GM19372 (cell line): ENCODE data around the gene FBXO10.
"Not testable (repeated sequence)": the region's sequence is repeated elsewhere in the genome, so short reads cannot be mapped to it uniquely, and the experiment has no call there.

Experiments
- ATAC-seq: cut with Tn5 transposase; IDR thresholded peaks from one replicate; pipeline ENCODE4 v1.9.1; 2021; ENCODE audit warnings: mild to moderate bottlenecking, low read depth, moderate library complexity; ENCODE audit not compliant: unreplicated experiment

FBXO10 gene

DNA sequence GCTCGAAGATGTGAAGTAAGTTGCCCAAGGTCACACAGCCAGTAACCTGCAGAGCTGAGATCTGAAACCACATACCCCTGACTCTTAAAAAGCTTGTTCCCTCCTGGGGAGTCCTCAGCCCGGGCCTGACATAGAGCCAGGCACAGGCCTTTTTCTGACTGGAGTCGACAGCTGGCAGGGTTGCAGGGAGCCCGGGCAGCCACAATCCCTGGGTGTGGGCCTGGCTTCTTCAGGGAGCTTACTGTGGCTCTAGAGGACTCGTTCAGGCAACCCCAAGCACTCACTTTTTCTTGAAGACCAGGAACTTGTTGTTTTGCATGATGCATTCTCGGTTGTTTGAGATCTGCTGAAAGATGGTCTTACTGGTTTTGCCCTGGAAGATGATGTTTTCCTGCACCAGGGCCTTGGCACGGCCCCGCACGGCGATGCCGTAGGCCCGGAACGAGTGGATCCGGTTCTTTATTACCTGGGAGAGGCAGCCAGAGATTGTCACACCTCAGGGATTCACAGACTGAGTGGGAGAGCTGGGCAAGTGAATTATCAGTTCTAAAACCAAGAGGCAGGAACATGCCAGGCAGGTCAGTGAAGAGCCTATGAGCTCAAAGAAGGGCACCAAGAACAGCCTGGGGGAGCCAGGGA lies 60.4 kb downstream of the FBXO10 start:
- no peak for ATAC-seq

DNA sequence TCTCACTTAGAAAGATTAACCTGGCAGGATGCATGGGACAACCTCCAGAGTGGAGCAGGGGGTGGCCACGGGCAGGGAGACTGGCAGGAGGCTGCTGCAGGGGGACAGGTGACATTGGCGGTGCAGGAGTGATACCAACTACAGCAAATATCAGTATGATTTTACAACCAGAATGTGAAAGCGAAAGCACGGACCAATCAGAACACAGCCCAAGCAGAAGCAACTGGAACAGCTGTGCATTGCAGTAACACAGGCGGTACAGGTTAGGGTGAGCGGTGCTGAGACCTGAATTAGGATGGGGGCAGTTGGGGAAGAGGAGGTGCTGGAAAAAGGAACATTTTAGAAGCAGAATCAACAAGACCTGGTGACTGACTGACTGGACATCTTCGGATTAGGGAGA lies 61.2 kb downstream of the FBXO10 start:
- ATAC-seq: no peak

DNA sequence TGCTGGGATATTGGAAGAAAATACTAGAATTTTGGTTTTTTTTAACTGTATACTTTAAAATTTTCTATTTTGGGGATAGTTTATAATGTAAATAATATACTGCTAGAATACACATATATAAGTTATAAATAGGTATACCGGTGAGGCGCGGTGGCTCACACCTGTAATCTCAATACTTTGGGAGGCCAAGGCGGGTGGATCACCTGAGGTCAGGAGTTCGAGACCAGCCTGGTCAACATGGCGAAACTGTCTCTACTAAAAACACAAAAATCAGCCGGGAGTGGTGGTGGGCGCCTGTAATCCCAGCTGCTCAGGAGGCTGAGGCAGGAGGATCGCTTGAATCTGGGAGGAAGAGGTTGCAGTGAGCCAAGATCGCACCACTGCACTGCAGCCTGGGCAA lies 61.8 kb downstream of the FBXO10 start:
- not testable (repeated sequence) for ATAC-seq

DNA sequence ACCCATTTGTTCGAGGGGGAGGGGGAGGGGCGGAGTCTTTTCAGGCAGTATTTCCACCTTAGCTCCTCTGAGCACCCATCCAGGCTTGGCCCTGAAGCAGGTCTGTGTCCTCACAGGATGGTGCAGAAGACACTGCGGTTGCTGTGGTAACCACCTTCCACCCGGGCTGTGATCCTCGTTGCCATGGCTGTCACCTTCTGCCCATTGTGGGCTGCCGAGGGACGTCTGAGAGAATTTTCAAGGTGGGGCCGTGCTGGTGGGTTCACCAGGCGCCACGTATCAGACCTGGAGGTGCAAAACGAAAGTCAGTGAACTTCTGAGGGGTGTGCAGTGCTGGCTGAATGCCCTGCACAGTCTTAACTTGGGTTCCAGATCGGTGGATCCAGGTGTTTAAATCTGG lies 63.7 kb downstream of the FBXO10 start:
- no peak for ATAC-seq

DNA sequence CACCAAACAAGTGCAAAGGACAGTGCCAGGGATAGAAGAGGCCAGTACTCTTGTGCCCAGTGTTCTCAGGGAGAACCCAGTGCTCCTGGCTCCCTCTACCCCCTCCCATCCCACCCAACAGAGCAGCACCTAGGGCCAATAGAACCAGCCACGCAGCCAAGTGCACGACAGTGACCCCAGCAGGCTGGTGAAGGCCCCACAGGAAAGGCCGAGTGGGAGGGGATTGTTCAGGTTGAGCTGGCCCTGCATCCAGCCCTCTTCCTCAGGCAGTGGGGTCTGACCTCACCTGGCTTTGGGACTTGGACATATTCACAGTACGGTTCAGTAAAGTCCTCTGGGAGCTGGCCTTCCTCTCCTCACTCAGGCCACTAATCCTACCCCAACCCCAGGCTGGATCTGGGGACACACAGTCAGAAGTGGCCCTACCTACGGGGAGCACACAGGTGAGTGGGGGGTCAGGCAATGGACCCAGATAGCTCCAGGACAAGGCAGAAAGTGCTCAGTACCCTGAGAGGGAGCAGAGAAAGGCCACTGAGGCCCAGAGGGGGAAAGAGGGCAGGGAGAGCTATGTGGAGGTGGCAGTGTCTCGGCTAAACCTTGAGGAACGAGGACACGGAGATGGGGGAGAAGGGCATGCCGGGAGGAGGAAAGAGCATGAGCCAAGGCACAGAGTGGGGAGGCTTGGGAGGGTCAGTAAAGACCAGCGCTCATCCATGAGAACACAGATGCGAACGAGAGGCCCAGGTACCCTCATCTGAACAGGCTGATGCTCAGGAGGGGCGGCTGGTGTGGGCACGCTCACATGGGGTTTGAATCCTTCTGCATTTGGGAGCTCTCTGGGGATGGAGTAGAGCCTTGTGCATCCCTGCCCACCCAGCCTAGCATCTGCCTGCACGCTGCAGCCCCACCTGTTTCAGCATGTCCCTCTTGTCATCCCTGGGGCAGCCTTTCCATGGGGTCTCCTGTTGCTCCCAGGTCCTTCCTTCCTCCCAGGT lies 64.9 kb downstream of the FBXO10 start:
- ATAC-seq: no peak

DNA sequence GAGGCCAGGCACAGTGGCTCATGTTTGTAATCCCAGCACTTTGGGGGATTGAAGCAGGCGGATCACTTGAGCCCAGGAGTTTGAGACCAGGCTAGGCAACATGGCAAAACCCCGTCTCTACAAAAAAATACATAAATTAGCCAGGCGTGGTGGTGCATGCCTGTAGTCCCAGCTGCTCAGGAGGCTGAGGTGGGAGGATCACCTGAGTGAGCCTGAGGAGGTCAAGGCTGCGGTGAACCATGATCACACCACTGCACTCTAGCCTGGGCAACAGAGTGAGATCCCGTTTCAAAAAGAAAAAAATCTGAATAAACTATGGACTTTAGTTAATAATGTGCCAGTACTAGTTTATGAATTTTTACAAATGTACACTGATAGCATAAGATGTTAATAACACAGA lies 66.1 kb downstream of the FBXO10 start:
- not testable (repeated sequence) for ATAC-seq

DNA sequence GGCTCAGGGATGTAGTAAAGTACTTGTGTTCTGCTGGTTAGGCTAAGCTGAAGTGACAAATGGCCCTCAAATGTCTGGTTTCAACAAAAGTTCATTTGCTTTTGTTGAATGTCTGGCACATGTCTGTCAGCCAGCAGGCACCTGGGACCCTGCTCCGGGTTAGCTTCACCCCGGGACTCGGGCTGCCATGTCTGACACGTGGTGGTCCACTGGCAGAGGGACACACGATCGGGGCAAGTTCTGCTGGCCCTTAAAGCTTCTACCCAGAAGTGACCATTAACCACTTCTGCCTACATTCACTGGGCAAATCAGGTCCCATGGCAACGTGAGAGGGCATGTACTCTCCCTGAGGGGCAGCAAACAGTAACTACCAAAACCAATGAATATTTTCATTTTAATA lies 66.6 kb downstream of the FBXO10 start:
- no peak for ATAC-seq

DNA sequence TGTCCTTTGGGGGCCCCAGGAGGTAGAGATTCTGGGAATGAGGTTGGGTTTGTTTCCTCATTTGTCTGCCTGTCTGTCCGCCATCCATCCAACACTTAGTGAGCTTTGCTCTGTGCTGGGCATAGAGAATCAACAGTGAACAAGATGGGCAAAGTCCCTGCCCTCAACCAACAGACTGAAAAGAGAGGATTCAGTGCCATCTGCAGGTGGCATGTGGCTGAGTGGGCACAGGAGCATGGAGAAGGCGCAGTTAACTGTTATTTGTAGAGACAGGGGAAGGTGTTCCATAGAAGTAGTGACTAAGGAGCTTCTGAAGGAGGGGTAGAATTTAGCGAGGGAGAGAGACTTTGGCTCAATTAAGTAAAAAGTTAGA lies 67.4 kb downstream of the FBXO10 start:
- ATAC-seq: no peak

DNA sequence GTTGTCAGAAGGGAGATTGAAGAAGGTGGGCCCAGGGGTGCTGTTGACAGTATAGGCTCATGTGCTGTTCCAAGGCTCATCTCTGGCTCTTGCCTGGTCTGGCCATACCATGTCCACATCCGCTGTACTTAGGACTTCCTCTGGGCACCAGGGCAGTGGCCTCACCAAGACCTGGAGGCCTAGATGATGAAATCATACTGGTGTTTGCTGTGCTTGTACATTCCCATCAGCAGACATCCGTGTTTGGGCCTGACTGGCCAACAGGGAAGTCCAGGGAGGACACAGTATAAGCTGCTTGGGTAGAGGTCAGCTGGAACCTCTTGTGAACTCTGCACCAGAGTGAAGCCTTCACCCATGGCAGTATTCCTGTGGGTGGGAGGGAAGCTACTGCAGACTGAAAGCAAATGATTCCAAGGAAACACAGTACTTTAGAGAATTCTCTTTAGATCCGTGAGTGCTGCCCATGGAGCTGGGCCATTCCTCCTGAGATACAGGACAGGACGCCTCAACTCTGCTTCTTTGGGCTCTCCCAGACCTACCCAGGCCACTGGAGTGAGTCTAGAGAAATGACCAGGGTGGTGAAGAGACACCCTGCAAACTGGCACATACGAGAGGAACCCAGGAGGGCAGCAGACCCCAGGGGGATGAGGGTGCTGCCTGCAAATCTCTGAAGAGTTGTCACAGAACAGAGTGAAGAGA lies 67.9 kb downstream of the FBXO10 start:
- ATAC-seq: no peak

DNA sequence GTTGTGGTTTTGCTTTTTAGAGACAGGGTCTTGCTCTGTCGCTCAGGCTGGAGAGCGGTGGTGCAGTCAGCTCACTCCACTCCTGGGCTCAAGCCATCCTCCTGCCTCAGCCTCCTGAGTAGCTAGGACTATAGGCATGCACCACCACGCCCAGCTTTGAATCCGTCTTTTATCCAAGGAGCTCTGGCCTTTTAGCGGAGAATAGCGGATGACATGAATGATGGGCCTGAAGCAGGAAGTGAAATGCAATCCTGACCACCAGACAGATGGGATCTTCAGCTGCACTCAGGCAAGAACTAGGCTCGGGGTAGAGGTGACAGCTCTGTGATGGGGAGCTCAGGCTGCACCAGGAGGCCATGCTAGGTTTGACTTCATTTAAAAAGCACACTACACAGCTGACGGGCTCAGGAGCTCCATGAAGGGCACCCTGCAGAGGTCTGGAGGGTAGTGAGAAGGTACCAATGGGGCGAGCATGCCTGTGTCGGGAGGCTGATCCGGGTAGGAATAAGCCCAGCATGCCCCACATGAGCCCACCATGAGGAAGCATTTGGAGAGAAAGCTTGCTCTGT lies 68.5 kb downstream of the FBXO10 start:
- ATAC-seq: no peak

DNA sequence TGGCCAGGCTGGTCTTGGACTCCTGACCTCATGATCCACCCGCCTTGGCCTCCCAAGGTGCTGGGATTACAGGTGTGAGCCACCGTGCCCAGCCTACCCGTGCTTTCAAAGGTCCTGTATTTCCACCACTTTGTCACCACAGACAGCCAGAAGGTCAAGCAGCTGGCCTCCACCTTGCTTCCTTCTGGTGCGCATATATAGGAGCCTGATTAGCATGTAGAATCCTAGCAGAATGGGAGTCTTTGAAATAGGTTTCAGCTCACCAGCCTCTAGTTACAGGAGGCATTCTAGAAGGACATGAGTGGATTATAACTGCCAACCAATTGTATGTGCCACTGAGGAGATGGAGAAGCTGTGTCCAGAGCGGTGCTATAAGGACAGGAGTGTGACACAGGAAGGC lies 71.6 kb downstream of the FBXO10 start:
- ATAC-seq: no peak

DNA sequence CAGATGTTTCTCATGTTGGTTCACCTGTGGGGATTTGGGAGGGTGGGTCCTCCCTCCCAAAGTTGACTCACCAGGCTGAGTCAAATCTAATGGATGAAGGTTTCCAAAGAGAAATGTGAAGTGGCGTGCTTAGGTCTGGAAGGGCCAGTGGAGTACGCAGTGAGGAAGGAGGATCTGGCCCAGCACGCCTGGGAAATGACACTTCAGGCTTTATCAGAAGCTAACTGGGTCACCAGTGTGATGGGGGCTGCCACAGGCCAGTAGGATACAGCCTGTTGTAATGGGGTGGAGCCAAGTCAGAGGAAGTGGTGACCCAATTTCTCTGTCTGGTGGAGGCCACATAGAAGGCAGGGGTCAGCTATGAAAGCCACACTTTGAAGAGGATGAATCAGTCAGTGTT lies 72.4 kb downstream of the FBXO10 start:
- no peak for ATAC-seq

DNA sequence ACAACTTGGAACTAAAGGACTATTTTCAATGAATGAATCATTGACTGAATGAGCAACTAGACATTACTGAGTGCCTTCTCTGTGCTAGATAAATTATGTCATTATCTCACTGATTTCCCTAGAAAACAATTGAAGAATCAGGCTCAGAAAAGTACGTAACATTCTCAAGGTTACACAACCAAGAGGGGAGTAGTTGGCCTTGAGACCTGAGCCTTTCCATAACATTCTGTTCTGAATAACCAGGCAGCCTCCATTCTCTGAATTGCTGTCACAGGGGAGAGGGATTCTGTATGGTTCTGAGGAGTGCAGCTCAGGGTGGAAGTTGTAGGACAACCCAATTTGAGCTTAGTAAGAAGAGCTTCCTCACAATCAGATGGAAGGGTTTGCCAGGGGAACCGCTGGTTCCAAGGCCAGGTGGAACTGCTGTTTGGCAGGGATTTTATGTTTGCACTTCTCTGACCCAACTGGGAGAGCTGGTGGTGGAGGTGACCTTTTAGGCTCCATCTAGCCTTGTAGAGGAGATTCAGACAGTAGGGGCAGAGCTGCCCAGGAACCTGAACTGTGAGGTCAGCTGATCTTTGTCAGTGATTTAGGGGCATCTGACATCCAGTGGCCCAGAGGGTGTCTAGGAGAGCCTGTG lies 74.1 kb downstream of the FBXO10 start:
- ATAC-seq: no peak

DNA sequence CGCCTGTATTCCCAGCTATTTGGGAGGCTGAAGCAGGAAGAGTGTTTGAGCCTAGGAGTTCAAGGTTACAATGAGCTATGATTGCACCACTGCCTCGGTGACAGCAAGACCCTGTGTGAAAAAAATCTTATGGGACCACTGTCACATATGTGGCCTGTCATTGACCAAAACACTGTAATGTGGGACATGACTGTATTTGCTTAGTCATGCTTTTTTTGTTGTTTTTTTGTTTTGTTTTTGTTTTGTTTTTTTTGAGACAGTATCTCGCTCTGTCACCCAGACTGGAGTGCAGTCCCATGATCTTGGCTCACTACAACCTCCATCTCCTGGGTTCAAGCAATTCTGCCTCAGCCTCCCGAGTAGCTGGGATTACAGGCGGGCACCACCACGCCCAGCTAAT lies 76.9 kb downstream of the FBXO10 start:
- no peak for ATAC-seq

DNA sequence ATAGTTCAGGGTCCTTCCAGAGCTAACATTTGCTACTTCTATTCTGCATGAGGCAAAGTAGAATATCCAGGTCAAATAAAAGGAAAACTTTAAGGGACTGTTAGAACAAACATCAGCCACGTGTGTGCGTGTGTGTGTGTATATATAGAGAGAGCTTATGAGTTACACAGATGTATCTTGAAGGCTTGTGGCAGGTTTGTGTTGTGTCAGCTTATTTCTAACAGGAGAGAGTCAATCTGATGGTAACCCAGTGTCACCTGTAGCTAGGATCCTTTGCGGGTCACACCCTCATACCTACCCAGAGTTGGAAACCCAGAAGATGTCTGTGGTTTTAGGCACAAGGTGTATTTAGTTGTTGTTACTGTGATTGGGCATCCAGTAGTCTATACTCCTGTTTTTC lies 77.7 kb downstream of the FBXO10 start:
- ATAC-seq: no peak

DNA sequence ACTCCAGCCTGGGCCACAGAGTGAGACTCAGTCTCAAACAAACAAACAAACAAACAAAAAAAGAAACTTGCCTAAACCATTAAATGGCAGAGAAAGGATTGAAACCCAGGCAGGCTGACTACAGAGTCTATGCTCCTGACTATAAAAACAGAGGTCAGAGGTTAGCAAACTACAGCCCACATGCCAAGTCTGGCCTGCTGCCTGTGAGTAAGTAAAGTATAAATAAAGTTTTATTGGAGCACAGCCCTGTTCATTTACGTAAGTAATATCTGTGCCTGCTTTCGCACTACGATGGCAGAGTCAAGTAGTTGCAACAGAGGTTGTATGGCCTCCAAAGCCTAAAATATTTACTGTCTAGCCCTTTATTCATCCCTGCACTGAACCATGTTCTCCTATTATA lies 78.9 kb downstream of the FBXO10 start:
- no peak for ATAC-seq

DNA sequence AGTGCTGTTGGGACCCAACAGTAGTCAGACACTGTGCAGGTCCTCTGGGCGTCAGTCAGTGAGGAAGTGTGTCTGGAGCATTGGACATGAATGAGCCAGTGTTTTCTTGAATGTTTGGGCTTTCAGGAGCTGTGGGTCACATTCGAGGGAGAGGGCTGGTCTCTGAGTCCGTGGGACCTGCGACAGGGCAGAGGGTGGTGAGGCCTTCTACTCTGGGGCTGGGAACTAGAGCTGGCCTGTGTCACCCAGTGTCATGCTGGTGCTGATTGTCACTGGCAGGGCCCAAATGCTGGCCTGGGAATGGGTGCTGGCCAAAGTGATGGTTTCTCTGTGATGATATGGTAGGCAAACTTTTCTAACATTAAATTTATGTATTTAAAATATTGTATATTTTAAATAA lies 80.2 kb downstream of the FBXO10 start:
- no peak for ATAC-seq

DNA sequence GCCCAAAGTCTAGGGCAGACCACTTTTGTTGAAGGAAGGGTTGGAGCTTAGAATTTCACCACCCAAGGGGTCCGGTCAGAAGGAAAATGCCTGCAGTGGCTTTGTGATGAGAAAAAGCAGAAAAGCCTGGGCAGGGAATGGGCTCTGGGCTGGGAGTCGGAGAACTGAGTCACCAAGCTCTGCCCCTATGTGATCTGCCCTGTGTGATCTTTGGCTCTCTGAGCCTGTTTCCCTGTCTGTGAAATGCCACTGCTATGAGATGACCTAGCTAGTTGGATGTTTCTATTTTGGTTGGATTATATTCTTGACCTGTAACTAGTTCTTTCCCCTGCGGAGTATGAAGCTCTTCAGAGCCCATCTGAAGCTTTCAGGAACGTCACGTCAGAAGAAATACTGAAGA lies 80.6 kb downstream of the FBXO10 start:
- no peak for ATAC-seq

DNA sequence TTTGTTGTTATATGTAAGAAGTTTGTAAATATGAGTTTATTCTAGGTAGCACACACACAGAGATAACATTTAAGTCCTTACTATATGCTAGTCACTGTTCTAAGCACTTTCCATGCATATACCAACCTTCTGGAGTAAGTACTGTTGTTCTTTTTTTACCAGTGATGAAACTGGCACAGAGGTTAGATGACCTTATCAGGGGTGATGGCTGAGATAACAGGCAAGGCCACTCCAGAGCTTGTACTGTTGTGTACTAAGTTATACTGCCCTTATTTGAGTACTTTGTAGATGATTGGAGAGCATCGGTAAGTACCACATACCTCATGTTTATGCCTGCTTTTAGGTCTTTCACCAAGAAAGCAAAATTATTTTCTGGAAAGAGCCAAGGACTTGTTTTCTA lies 84.2 kb downstream of the FBXO10 start:
- no peak for ATAC-seq
